Loucy (cell line): ENCODE data around the gene LENG9.

Experiments used
- H2AFZ ChIP-seq: fragments of 200-600 bp; sonication (generic); 2 replicates; pipeline ENCODE4 v1.6.0; 2016; ENCODE audit warnings: antibody characterized with exemption, mild to moderate bottlenecking, low read length, moderate library complexity
- H3F3A ChIP-seq: fragments of 200-600 bp; 2 replicates; pipeline ENCODE4 v1.6.0; 2016; ENCODE audit warnings: antibody characterized with exemption, low read depth, mild to moderate bottlenecking
- H3K27me3 ChIP-seq: fragments of 200-600 bp; sonication (generic); 2 replicates; pipeline ENCODE4 v1.6.1; 2014; ENCODE audit warnings: low read length, mild to moderate bottlenecking; ENCODE audit not compliant: insufficient read depth, poor library complexity, severe bottlenecking
- H3K36me3 ChIP-seq: fragments of 200-600 bp; sonication (generic); 2 replicates; pipeline ENCODE4 v1.6.1; 2016; ENCODE audit warnings: low read length; ENCODE audit not compliant: insufficient read depth
- H3K4me1 ChIP-seq: fragments of 200-600 bp; sonication (generic); 2 replicates; pipeline ENCODE4 v1.5.1; 2014; ENCODE audit warnings: low read length, mild to moderate bottlenecking; ENCODE audit not compliant: insufficient read depth, poor library complexity, severe bottlenecking
- H3K4me2 ChIP-seq: fragments of 200-600 bp; sonication (generic); 2 replicates; pipeline ENCODE4 v1.6.0; 2014; ENCODE audit warnings: antibody characterized with exemption, low read length, low read depth, mild to moderate bottlenecking; ENCODE audit not compliant: poor library complexity, severe bottlenecking
- H3K4me3 ChIP-seq: fragments of 200-600 bp; sonication (generic); 2 replicates; pipeline ENCODE4 v1.5.1; 2014; ENCODE audit warnings: low read length, mild to moderate bottlenecking, mixed read lengths; ENCODE audit not compliant: poor library complexity, severe bottlenecking
- H3K79me2 ChIP-seq: fragments of 200-600 bp; sonication (generic); 2 replicates; pipeline ENCODE4 v1.6.1; 2014; ENCODE audit warnings: low read length; ENCODE audit not compliant: insufficient read depth
- H3K9ac ChIP-seq: fragments of 200-600 bp; sonication (generic); 2 replicates; pipeline ENCODE4 v1.6.0; 2014; ENCODE audit warnings: mild to moderate bottlenecking, low read depth, low read length, moderate library complexity; ENCODE audit not compliant: poor library complexity, severe bottlenecking
- H3K9me2 ChIP-seq: fragments of 200-600 bp; sonication (generic); replicated peaks from 2 replicates; pipeline ENCODE4 v1.6.1; 2016; ENCODE audit warnings: low read depth, low read length, mixed read lengths
- H3K9me3 ChIP-seq: fragments of 200-600 bp; sonication (generic); 2 replicates; pipeline ENCODE4 v1.6.1; 2014; ENCODE audit warnings: mild to moderate bottlenecking, antibody characterized with exemption, low read length, low read depth; ENCODE audit not compliant: insufficient read depth
- H4K20me1 ChIP-seq: fragments of 200-600 bp; sonication (generic); 2 replicates; pipeline ENCODE4 v1.6.0; 2014; ENCODE audit warnings: antibody characterized with exemption, low read length, mild to moderate bottlenecking; ENCODE audit not compliant: insufficient read depth, poor library complexity, severe bottlenecking
- CTCF ChIP-seq: fragments of 200-600 bp; sonication (generic); conservative IDR thresholded peaks from 2 replicates; pipeline ENCODE4 v1.5.1; 2014; ENCODE audit warnings: mild to moderate bottlenecking, antibody characterized with exemption, low read length
- EZH2phosphoT487 ChIP-seq: fragments of 200-600 bp; IDR thresholded peaks from 2 replicates; pipeline ENCODE4 v1.6.1; 2018; ENCODE audit warnings: antibody characterized with exemption, mild to moderate bottlenecking, moderate library complexity, borderline replicate concordance

LENG9 gene

GRCh38 chr19:54415208-54415900, 48.2 kb downstream of the LENG9 start, which contains the start of gene TTYH1:
TTYH1 (plus strand) TSS chr19:54415464; CDS start chr19:54415553, 89 bp downstream.
- H3K4me1 ChIP-seq: peaks cover 15% of the 10 kb centered on the region
- H3K4me2 ChIP-seq: peak within 1 kb of the TSS; percentile 71
- H4K20me1 ChIP-seq: no peaks in the 10 kb centered on the region
- H3K9ac ChIP-seq: peak within 1 kb of the TSS; percentile 54
- H3K79me2 ChIP-seq: no peaks in the 10 kb centered on the region
- no peaks in the 10 kb centered on the region for H3K9me3 ChIP-seq
- no peaks in the 10 kb centered on the region for H3K36me3 ChIP-seq
- H2AFZ ChIP-seq: peak within 1 kb of the TSS; percentile 49; the same call in 1 of the 2 replicates
- peak within 1 kb of the TSS; percentile 67 for H3K4me3 ChIP-seq
- H3F3A ChIP-seq: no peaks in the 10 kb centered on the region
- H3K27me3 ChIP-seq: no peaks in the 10 kb centered on the region
- H3K9me2 ChIP-seq: no peaks in the 10 kb centered on the region
- peak; percentile 32 for TF ChIP-seq CTCF
- no peak for TF ChIP-seq EZH2phosphoT487

DNA sequence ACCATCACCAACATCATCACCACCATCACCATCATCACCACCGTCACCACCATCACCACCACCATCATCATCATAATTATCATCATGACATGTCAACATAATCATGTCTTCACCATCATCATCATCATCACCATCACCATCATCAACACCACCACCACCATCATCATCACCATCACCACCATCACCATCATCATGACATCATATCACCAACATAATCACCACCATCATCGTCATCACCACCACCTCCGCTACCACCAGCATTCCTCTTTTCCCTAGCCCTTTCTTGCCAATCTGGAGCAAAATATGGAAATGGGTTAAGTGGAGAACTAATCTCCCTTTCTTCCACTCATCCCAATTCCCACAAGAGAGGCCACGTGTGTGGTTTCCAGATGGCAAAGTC, 49.4 kb downstream of the LENG9 start:
- H3K79me2 ChIP-seq: no peaks in the 10 kb centered on the region
- H3K4me3 ChIP-seq: no peak overlapping the region
- no peaks in the 10 kb centered on the region for H4K20me1 ChIP-seq
- H3K9me3 ChIP-seq: no peaks in the 10 kb centered on the region
- no peak overlapping the region for H2AFZ ChIP-seq
- no peaks in the 10 kb centered on the region for H3F3A ChIP-seq
- no peak for TF ChIP-seq CTCF
- no peak for TF ChIP-seq EZH2phosphoT487
- no peaks in the 10 kb centered on the region for H3K27me3 ChIP-seq
- no peak overlapping the region for H3K9ac ChIP-seq
- H3K4me1 ChIP-seq: peaks cover 15% of the 10 kb centered on the region
- H3K4me2 ChIP-seq: no peak overlapping the region
- H3K9me2 ChIP-seq: no peaks in the 10 kb centered on the region
- H3K36me3 ChIP-seq: no peaks in the 10 kb centered on the region

DNA sequence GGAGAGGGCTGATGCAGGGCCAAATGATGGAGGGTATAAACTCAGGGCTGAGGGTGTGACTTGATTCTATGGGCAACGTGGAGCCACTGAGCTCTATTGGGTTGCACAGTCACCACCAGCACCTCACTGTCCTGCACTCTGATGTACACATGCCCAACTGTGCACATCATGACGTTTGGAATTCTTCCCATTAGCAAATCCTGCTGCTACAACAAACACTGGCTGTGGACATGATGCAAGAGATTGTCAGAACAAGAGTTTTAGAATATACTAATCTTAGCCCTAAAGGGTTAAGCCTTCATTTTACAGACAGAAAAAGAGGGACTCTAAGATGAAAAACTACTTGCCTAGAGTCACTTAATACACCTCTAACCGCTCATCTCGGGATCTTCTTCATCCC, 50.7 kb downstream of the LENG9 start:
- Histone ChIP-seq H3K4me3 (no peak overlapping the region), H3K9me2 (no peaks in the 10 kb centered on the region), H3K9me3 (no peaks in the 10 kb centered on the region), H3K27me3 (no peaks in the 10 kb centered on the region), H3K36me3 (no peaks in the 10 kb centered on the region), H3K4me1 (peaks cover 11% of the 10 kb centered on the region), H2AFZ (no peak overlapping the region), H4K20me1 (no peaks in the 10 kb centered on the region), H3K79me2 (no peaks in the 10 kb centered on the region), H3F3A (0 out of 2 replicates have a peak, but pooled peaks cover 4% of the 10 kb centered on the region), H3K9ac (no peak overlapping the region), H3K4me2 (no peak overlapping the region)
- TF ChIP-seq EZH2phosphoT487 (no peak), CTCF (no peak)
